ENCODE data around the gene MORC1. TPM values are rescaled to one million over a fixed set of nuclear protein-coding genes. Genes with fewer than 3 reads are reported as not detected.
"Not testable (repeated sequence)": the region's sequence is repeated elsewhere in the genome, so short reads cannot be mapped to it uniquely, and the experiment has no call there.

The MORC1 gene
- total RNA-seq, 4 donors from 2014 or later = not detected

DNA sequence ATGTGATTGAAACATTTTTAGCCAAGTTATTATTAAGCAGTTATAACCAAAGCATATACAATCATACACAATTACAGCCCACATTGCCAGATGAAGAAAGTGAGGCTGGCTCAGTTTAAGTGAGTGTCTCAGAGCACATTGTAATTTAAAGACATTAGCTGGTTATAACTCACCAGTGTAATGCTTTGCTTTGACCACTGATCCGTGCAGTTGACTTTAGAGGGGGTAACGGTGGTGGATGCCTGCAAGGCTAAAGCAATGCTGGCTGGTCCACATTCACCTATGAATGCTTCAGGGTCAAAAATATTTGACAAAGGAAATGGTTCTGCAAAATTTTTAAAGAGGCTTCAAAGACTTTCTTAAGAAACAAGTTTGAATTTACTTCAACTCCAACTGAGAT, 19.8 kb upstream of the MORC1 start:
- no peaks in the 10 kb centered on the region for H3K4me1 ChIP-seq
- H3K36me3 ChIP-seq = no peaks in the 10 kb centered on the region
- in situ Hi-C loops (cut with MboI; ENCODE audit: low sequenced_read_pairs in 4 of 4) = no loop called here
- TF ChIP-seq POLR2A (IDR thresholded peaks at IDR 0.05) = no peak
- TF ChIP-seq, protein P1, sequence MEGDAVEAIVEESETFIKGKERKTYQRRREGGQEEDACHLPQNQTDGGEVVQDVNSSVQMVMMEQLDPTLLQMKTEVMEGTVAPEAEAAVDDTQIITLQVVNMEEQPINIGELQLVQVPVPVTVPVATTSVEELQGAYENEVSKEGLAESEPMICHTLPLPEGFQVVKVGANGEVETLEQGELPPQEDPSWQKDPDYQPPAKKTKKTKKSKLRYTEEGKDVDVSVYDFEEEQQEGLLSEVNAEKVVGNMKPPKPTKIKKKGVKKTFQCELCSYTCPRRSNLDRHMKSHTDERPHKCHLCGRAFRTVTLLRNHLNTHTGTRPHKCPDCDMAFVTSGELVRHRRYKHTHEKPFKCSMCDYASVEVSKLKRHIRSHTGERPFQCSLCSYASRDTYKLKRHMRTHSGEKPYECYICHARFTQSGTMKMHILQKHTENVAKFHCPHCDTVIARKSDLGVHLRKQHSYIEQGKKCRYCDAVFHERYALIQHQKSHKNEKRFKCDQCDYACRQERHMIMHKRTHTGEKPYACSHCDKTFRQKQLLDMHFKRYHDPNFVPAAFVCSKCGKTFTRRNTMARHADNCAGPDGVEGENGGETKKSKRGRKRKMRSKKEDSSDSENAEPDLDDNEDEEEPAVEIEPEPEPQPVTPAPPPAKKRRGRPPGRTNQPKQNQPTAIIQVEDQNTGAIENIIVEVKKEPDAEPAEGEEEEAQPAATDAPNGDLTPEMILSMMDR (IDR thresholded peaks at IDR 0.05 in 4 of 5, conservative IDR thresholded peaks at IDR 0.05 in 1 of 5) = no peak
- no peaks in the 10 kb centered on the region for H3K9me3 ChIP-seq
- no peak overlapping the region for H3K4me3 ChIP-seq
- H3K27me3 ChIP-seq = no peaks in the 10 kb centered on the region
- intact Hi-C loops (cut with DNase I; ENCODE audit: low total_unique reads) = no loop called here
- no peak overlapping the region for H3K27ac ChIP-seq
- ATAC-seq (no peak), DNase-seq (no peak)

DNA sequence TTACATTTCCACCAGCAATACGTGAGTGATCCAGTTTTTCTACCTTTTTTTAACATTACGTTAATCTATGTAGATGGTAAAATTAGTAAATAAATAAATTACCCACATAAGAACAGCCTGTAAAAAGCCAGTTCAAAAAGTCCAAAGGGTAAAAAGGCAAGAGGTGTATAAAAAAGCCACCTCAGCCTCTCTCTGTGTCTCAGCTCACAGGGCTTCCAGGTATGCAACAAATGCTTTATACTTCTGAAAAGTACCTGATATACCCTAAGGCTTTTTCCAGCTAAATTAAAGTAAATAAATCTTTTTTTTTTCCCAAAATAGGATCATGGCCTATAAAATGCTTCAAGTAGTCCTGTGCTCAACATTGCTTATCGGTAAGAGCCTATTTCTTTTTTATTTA, 18.6 kb upstream of the MORC1 start, which contains the start of gene C3orf85:
Gene C3orf85 (plus strand): TSS at position 197 of the 400 bp plus-strand sequence. CDS start 129 bp downstream, at position 326.
- Histone ChIP-seq H3K27ac (no peak within 1 kb of the TSS), H3K4me3 (no peak within 1 kb of the TSS), H3K27me3 (no peaks in the 10 kb centered on the region), H3K4me1 (no peaks in the 10 kb centered on the region), H3K36me3 (no peaks in the 10 kb centered on the region), H3K9me3 (no peaks in the 10 kb centered on the region)
- in situ Hi-C loops (cut with MboI; ENCODE audit: low sequenced_read_pairs in 4 of 4) = no loop called here
- TF ChIP-seq POLR2A (IDR thresholded peaks at IDR 0.05) = no peak
- TF ChIP-seq, protein P1 (IDR thresholded peaks at IDR 0.05 in 4 of 5, conservative IDR thresholded peaks at IDR 0.05 in 1 of 5) = no peak
- ATAC-seq (no peak), DNase-seq (no peak)
- intact Hi-C loops (cut with DNase I; ENCODE audit: low total_unique reads) = no loop called here

DNA sequence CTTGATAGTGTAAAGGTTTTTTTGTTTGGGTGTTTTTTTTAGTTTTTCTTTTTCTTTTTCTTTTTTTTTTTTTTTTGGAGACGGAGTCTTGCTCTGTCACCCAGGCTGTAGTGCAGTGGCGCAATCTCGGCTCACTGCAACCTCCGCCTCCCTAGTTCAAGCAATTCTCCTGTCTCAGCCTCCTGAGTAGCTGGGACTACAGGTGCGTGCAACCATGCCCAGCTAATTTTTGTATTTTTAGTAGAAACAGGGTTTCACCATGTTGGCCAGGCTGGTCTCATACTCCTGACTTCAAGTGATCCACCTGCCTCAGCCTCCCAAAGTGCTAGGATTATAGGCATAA, 15.5 kb upstream of the MORC1 start:
- ATAC-seq; H3K4me1 ChIP-seq; intact Hi-C loops (cut with DNase I; ENCODE audit: low total_unique reads); in situ Hi-C loops (cut with MboI; ENCODE audit: low sequenced_read_pairs in 4 of 4); H3K9me3 ChIP-seq; H3K4me3 ChIP-seq; DNase-seq; H3K36me3 ChIP-seq; H3K27me3 ChIP-seq; H3K27ac ChIP-seq: not testable (repeated sequence)

DNA sequence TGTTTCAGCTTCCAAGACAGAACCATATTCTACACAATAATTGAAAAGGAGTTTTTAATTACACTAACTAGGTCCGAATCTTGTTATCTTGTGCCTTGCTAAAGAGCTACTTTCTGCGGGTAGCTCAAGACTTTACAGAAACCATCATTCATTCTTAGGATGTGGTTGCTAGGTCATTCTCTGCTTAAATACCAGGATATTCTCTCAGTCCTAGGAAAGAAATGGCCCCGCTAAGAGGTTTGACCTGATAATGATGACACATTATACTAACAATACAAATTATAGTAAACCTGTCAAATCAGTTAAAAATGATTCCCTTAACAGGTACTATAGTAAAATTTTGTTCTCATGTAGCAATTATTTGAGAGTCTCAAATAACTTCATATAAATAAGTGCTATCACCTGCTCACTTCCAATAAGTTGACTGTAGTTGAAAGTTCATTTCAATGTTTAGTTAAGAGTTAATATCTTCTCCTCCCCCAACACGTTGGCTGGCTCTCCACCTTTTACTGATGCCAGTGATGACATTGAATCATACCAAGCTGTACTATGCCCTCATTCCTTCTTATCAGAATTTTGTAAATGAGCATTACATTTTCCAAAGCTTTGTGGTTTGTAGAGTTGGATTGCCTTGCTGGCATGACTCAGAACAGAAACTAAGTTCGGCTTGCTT, 15.0 kb upstream of the MORC1 start:
- Histone ChIP-seq H3K4me1 (no peaks in the 10 kb centered on the region), H3K27me3 (no peaks in the 10 kb centered on the region), H3K9me3 (no peaks in the 10 kb centered on the region), H3K36me3 (no peaks in the 10 kb centered on the region), H3K4me3 (no peak overlapping the region), H3K27ac (no peak overlapping the region)
- TF ChIP-seq POLR2A (IDR thresholded peaks at IDR 0.05) = no peak
- TF ChIP-seq, protein P1 (IDR thresholded peaks at IDR 0.05 in 4 of 5, conservative IDR thresholded peaks at IDR 0.05 in 1 of 5) = no peak
- no peak for ATAC-seq
- no peak for DNase-seq
- in situ Hi-C loops (cut with MboI; ENCODE audit: low sequenced_read_pairs in 4 of 4) = no loop called here
- intact Hi-C loops (cut with DNase I; ENCODE audit: low total_unique reads) = no loop called here

DNA sequence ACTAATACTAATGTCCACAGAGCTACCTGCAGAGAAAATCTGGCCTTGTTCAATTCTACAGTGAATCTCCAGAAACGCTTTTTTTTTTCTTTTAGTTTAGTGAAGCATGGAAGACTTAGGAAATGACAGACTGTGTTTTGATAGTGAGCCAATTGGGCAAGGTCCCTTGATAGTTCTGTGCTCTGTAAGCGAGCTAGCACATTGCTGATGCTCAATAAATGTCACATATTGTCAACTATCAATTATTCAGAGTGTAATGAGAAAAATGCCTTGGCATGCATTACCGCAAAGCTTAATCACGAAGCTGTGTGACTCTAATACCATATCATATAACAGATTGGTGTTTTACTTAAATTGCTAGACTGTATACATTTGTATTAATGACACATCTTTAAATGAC, 13.3 kb upstream of the MORC1 start:
- intact Hi-C loops (cut with DNase I; ENCODE audit: low total_unique reads) (no loop called here), in situ Hi-C loops (cut with MboI; ENCODE audit: low sequenced_read_pairs in 4 of 4) (no loop called here)
- H3K9me3 ChIP-seq = no peaks in the 10 kb centered on the region
- TF ChIP-seq, protein P1 (IDR thresholded peaks at IDR 0.05 in 4 of 5, conservative IDR thresholded peaks at IDR 0.05 in 1 of 5) = no peak
- TF ChIP-seq POLR2A (IDR thresholded peaks at IDR 0.05) = no peak
- DNase-seq = no peak
- H3K27ac ChIP-seq = no peak overlapping the region
- no peaks in the 10 kb centered on the region for H3K36me3 ChIP-seq
- no peaks in the 10 kb centered on the region for H3K4me1 ChIP-seq
- H3K4me3 ChIP-seq = no peak overlapping the region
- no peak for ATAC-seq
- H3K27me3 ChIP-seq = no peaks in the 10 kb centered on the region

Measured in gastrocnemius medialis (tissue), 4 donors.